A673 (cell line): ENCODE measurements around the gene RNF135. TPM values are rescaled to one million over a fixed set of nuclear protein-coding genes. Genes with fewer than 3 reads are reported as not detected.

Source experiments
- BruUV-seq: library from RNA; stranded (reverse); fragments of 400-500 nt; replicated peaks from 2 replicates; lab custom pipeline; 2021; lab: Mats Ljungman, UMichigan
- CTCF ChIA-PET: fragments of 300-600 bp; sonication (Branson Sonifier 250); formaldehyde crosslinking; loops from one replicate; lab custom pipeline; 2022; ENCODE audit warnings: antibody characterized with exemption; lab: Charles Lee
- POLR2A ChIA-PET: fragments of 300-600 bp; sonication (Branson Sonifier 250); formaldehyde crosslinking; loops from one replicate; lab custom pipeline; 2022; ENCODE audit warnings: antibody characterized with exemption; ENCODE audit not compliant: low non-redundant PET; lab: Charles Lee
- DNase-seq: peaks from one replicate; pipeline ENCODE4 v3.0.0-alpha.2; 2015; ENCODE audit warnings: low spot score
- H3K27ac ChIP-seq: fragments of 200-600 bp; sonication (generic); 2 replicates; pipeline ENCODE4 v1.5.1; 2016; ENCODE audit warnings: mixed run types, low read depth, mild to moderate bottlenecking, mixed read lengths, antibody characterized with exemption, low read length; ENCODE audit not compliant: poor library complexity, severe bottlenecking
- H3K27me3 ChIP-seq: fragments of 200-600 bp; sonication (generic); replicated peaks from 2 replicates; pipeline ENCODE4 v1.6.1; 2017; ENCODE audit warnings: mixed run types, low read depth, mild to moderate bottlenecking, mixed read lengths, antibody characterized with exemption, low read length; ENCODE audit not compliant: insufficient read depth, poor library complexity
- H3K36me3 ChIP-seq: fragments of 200-600 bp; sonication (generic); 2 replicates; pipeline ENCODE4 v1.6.1; 2016; ENCODE audit warnings: mixed run types, mild to moderate bottlenecking, mixed read lengths, antibody characterized with exemption, low read length; ENCODE audit not compliant: insufficient read depth, poor library complexity, severe bottlenecking
- H3K4me1 ChIP-seq: fragments of 200-600 bp; sonication (generic); 2 replicates; pipeline ENCODE4 v1.6.1; 2017; ENCODE audit warnings: mixed run types, mild to moderate bottlenecking, mixed read lengths, antibody characterized with exemption, low read length; ENCODE audit not compliant: insufficient read depth, poor library complexity, severe bottlenecking
- H3K4me3 ChIP-seq: fragments of 200-600 bp; sonication (generic); 2 replicates; pipeline ENCODE4 v1.5.1; 2016; ENCODE audit warnings: low read depth, mixed run types, mild to moderate bottlenecking, mixed read lengths, low read length; ENCODE audit not compliant: poor library complexity, severe bottlenecking
- H3K9me3 ChIP-seq: fragments of 200-600 bp; sonication (generic); 2 replicates; pipeline ENCODE4 v1.6.1; 2016; ENCODE audit warnings: mixed run types, low read depth, mild to moderate bottlenecking, mixed read lengths, antibody characterized with exemption, low read length; ENCODE audit not compliant: poor library complexity, severe bottlenecking
- EZH2 ChIP-seq: fragments of 200-600 bp; sonication (generic); IDR thresholded peaks from 2 replicates; pipeline ENCODE4 v1.6.1; 2017; ENCODE audit warnings: borderline replicate concordance, low read depth, mild to moderate bottlenecking, mixed read lengths, antibody characterized with exemption, low read length; ENCODE audit not compliant: poor library complexity, severe bottlenecking
- intact Hi-C: fragments of 100-400 bp; cut with micrococcal nuclease; formaldehyde crosslinking; loops from one replicate; pipeline ENCODE4 v1.10.0; 2022; ENCODE audit not compliant: unreplicated experiment
- total RNA-seq: library from RNA; stranded (reverse); gene quantifications from 2 replicates; pipeline ENCODE4 v1.2.3, GENCODE V29; 2021
- TF ChIP-seq, protein P1 (sequence below): fragments of 300-800, 200-600 bp; sonication (generic); conservative IDR thresholded peaks from 2 replicates; pipeline ENCODE4 v1.5.1; 2017; ENCODE audit warnings: low read depth, mild to moderate bottlenecking, antibody characterized with exemption, low read length, moderate library complexity, mixed read lengths

Gene RNF135
- total RNA-seq, 1 experiment from 2014 or later, result 7.5 TPM

DNA sequence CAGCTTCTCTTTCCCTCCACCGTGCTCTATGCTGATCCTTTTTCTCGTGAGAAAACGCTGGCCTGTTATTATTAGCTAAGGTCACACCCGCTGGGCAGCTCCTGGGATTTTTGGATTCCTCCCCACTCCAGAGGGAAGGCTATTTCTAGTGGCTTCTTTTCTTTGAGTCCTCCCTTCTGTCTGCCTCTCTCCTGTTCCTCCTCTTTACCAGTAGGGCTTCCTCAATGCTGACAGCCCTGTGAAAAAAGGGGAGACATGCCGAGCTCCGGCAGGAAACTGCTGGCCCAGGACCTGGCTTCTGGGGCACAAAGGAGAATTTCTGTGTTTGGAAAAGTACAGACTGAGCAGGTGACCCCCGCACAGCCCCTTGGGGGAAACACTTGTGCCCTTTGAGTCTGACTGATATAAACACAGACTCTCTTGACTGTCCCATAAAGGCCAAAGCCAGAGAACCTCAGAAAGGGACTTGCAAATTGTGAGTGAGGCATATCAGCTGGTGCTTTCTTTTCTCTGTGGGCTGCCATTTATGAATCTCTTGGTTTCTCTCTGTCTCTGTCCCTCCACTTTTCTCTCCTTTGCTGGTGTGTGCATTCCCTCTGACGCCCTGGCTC is 14.0 kb upstream of the RNF135 start:
- intact Hi-C loops, result no loop called here
- no peaks in the 10 kb centered on the region for H3K36me3 ChIP-seq
- H3K4me1 ChIP-seq, result no peaks in the 10 kb centered on the region
- H3K27me3 ChIP-seq, result no peaks in the 10 kb centered on the region
- no peak overlapping the region for H3K27ac ChIP-seq
- BruUV-seq, result no TSS peak
- H3K9me3 ChIP-seq, result no peaks in the 10 kb centered on the region
- no peak overlapping the region for H3K4me3 ChIP-seq
- no peak for DNase-seq
- TF ChIP-seq EZH2, result no peak
- TF ChIP-seq, protein P1, sequence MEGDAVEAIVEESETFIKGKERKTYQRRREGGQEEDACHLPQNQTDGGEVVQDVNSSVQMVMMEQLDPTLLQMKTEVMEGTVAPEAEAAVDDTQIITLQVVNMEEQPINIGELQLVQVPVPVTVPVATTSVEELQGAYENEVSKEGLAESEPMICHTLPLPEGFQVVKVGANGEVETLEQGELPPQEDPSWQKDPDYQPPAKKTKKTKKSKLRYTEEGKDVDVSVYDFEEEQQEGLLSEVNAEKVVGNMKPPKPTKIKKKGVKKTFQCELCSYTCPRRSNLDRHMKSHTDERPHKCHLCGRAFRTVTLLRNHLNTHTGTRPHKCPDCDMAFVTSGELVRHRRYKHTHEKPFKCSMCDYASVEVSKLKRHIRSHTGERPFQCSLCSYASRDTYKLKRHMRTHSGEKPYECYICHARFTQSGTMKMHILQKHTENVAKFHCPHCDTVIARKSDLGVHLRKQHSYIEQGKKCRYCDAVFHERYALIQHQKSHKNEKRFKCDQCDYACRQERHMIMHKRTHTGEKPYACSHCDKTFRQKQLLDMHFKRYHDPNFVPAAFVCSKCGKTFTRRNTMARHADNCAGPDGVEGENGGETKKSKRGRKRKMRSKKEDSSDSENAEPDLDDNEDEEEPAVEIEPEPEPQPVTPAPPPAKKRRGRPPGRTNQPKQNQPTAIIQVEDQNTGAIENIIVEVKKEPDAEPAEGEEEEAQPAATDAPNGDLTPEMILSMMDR, result no peak
- ChIA-PET CTCF (no interaction called here), POLR2A (no interaction called here)

DNA sequence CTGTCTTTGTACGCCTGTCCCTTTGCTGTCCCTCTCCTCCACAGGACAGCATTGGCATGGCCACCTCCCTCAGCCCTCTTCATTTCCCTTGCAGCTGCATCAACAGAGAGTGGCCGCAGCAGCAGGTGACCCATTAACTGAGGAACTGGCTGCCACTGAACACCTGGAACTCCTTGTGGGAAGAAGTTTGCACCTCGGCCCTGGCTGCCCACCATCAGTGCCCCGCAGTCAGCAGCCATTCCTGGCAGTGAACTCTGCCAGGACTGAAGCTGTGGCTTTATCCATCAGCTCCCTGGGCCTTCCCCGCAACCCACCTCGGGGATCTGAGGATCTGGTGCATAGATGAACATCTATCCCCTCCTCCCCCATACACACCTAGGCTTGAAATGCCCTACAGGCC is 13.1 kb upstream of the RNF135 start:
- no TSS peak for BruUV-seq
- Histone ChIP-seq H3K27ac (no peak overlapping the region), H3K27me3 (no peaks in the 10 kb centered on the region), H3K36me3 (no peaks in the 10 kb centered on the region), H3K4me1 (no peaks in the 10 kb centered on the region), H3K9me3 (no peaks in the 10 kb centered on the region), H3K4me3 (no peak overlapping the region)
- CTCF ChIA-PET, result no interaction called here
- POLR2A ChIA-PET, result no interaction called here
- TF ChIP-seq, protein P1, result no peak
- no peak for TF ChIP-seq EZH2
- intact Hi-C loops, result no loop called here
- no peak for DNase-seq

DNA sequence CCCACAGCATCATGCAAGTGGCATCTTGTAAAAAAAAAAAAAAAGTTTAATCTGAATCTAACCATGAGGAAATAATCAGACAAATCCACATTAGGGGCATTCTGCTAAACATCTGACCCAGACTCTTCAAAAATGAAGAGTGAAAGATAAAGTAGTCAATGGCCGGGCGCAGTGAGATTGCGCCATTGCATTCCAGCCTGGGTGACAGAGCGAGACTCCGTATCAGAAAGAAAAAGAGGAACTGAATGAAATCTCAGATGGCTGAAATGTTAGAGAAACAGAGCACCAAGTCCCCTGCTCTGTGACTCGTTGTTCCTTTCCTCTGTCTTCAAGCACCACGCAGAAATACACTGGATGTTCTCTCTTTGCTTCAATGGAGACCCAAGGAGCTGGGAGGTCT is 12.7 kb upstream of the RNF135 start:
- BruUV-seq, result no TSS peak
- no peaks in the 10 kb centered on the region for H3K27me3 ChIP-seq
- H3K9me3 ChIP-seq, result no peaks in the 10 kb centered on the region
- ChIA-PET POLR2A (no interaction called here), CTCF (no interaction called here)
- no peak overlapping the region for H3K4me3 ChIP-seq
- no peaks in the 10 kb centered on the region for H3K4me1 ChIP-seq
- H3K36me3 ChIP-seq, result no peaks in the 10 kb centered on the region
- no peak for TF ChIP-seq EZH2
- TF ChIP-seq, protein P1, result no peak
- DNase-seq, result no peak
- H3K27ac ChIP-seq, result no peak overlapping the region
- intact Hi-C loops, result no loop called here
